Stimulated activated CD4-positive, alpha-beta T cell treated with anti-CD3 and anti-CD28 coated beads, Interleukin-4, amount 100 ng/mL, for 24 hours (primary cell): Measurements from ENCODE around the gene HDHD5.
"Not testable (repeated sequence)": the region's sequence is repeated elsewhere in the genome, so short reads cannot be mapped to it uniquely, and the experiment has no call there.

Experiments used
- DNase-seq: peaks from one replicate; pipeline ENCODE4 v3.0.0-alpha.2; 2020

HDHD5 gene

DNA sequence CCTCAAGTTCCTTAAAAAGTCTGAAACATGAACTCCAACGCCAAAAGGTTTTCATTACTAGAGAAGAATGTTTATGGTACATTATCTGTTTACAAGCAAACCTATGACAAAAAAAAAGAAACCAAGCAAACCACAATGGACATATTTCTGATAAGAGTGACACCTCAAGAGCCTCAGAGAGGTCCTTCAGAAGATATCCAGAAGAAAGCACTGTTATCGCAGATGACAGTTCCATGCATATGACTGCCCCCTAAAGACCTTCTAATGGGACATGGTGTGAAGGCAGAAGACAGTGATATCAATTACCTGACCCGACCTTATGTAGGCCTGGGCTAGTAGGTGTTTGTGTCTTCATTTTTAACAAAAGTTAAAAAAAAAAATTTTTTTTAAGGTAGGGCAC, 3.1 kb downstream of the HDHD5 start:
- no peak for DNase-seq

DNA sequence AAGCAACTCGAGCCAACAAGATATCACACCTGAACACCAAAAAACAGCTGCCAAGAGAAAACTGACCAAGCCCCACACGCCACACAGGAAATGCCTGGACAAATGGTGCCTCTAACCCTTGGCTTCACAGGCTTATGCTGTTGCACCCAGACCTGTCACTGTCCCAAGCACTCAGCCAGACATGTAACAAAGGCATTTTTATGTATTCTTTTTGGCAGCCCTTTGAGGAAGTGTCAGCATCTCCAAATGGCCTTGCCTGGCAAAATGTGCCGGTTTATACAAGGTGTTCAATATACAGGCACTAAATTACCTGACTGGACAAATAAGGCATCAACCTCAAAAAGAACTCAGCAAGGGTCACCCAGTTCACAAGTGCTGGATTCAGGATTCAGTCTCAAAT, 6.1 kb downstream of the HDHD5 start:
- no peak for DNase-seq

DNA sequence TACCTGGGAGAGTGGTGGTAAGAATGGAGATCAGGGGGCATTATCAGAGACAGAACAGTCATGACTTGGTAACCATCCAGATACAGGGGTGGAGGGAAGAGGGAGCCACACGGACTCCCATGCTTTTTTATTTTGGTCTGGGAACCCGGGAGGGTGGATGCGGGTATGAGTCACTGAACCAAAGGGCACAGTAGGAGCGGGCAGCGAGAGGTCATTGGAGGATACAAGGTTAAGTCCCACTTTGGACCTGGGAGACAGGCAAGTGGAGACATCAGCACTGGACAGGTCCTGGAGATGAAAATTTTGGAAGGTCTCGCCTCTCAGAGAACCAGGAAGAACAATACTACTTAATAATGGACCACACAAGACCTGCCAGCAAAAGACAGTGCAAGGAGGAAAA, 6.7 kb downstream of the HDHD5 start:
- DNase-seq: no peak

GRCh38 chr22:17149076-17149815, 9.8 kb downstream of the HDHD5 start:
- DNase-seq: no peak

GRCh38 chr22:17147458-17147857, 11.6 kb downstream of the HDHD5 start:
- DNase-seq: not testable (repeated sequence)

DNA sequence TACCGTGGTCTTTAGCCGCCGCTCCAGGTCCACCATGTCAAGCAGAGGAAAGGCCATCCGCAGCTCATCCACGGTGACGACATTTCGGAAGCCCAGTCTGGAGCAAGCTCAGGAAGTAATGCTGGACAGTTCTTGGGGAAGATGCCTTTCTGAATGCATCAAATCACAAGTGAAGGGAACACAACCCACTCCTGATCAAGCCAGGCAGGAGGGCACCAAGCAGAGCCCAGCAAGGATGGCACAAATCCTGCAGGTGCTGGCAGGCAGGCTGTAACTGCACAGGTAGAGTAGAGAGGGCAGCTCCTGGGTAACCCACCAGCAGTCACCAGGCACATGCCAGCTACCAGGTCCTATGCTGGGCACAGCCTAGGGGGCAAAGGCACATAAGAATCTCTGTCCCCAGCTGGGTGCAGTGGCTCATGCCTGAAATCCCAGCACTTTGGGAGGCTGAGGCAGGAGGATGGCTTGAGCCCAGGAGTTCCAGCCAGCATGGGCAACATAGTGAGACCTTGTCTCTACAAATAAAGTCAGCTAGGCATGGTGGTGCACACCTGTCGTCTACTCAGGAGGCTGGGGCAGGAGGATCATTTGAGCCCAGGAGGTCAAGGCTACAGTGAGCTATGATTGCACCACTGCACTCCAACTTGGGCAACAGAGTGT, 13.9 kb downstream of the HDHD5 start:
- DNase-seq: no peak

- no peak for DNase-seq
These were observed 15.3 kb downstream of the HDHD5 start for GRCh38 chr22:17143826-17144225.

DNA sequence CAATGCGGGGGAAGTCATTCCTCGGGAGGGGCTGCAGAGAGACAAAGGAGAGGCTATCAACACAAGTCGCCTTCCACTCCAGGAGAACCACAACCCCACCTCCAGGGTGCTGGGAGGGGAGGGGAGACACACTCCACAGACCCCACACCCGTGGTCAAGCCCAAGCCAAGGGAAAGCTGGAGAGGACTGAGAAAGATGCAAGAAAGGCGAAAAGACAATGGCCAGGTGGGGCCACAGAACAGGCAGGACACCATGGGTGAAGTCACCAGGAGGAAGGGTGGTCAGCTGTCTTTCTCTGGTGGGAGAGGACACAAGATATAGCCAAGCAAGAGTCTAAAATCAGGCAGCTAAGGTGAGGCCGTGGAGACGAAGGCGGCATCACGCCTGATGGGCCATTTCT, 16.0 kb downstream of the HDHD5 start:
- no peak for DNase-seq

- no peak for DNase-seq
These were observed 18.0 kb downstream of the HDHD5 start for GRCh38 chr22:17140826-17141766.

GRCh38 chr22:17140022-17140421, 19.1 kb downstream of the HDHD5 start:
- DNase-seq: no peak

GRCh38 chr22:17138513-17138912, 20.6 kb downstream of the HDHD5 start:
- DNase-seq: no peak

GRCh38 chr22:17137861-17138425, 21.1 kb downstream of the HDHD5 start:
- no peak for DNase-seq

DNA sequence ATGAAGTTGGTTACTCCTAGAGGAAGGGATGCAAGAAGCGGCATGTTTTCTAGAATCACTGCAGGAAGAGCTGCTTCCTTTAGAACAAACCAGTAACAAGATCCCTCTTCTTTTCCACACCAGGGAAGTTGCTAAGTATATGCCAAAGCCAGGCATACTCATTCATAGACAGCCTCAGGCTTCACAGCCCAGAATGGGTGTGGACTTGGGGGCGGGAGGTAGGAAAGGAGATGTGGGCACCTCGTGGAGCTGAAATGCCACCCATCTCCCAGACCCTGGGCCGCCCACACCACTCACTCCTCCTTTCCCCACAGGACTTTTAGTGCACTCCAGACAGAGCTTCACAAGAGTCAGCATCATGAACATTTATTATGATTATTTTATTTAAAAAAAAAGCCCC, 21.9 kb downstream of the HDHD5 start:
- no peak for DNase-seq

GRCh38 chr22:17135153-17135760, 23.8 kb downstream of the HDHD5 start:
- DNase-seq: no peak

GRCh38 chr22:17133137-17133536, 25.9 kb downstream of the HDHD5 start:
- no peak for DNase-seq

DNA sequence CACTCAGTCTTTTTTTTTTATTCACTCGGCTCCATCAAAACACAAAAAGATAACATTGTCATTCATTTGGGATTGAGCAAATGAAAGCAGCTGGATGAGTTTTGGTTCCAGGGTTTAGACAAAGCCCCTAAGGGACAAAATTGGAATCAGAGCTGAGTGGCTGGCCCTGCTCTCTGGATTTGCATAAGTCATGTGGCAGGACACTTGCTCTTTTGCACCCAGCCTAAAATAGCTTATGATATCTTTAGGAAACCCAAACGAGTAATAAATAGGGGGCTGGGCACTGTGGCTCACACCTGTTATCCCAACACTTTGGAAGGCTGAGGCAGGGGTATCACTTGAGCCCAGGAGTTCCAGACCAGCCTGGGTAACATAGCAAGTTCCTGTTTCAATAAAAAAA, 27.0 kb downstream of the HDHD5 start:
- DNase-seq: no peak

- DNase-seq: no peak
These were observed 27.4 kb downstream of the HDHD5 start for GRCh38 chr22:17131686-17132085.

DNA sequence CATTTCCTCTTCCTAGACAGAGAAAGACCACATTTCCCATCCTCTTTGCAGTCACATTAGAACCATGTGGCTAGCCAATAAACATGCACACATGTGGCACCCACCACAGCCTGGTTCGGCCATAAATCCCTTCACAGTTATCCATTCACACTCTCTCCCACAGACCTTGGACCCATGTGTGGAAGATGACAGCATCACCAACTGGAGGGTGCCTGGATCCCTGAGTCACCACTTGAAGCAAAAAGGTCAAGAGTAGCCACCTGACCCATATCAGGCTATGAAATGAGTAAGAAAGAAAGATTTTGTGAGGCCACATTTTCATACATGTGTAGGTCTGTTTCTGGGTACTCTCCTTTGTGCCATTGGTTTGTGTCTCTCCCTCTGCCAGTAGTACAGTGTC, 28.9 kb downstream of the HDHD5 start:
- no peak for DNase-seq

DNA sequence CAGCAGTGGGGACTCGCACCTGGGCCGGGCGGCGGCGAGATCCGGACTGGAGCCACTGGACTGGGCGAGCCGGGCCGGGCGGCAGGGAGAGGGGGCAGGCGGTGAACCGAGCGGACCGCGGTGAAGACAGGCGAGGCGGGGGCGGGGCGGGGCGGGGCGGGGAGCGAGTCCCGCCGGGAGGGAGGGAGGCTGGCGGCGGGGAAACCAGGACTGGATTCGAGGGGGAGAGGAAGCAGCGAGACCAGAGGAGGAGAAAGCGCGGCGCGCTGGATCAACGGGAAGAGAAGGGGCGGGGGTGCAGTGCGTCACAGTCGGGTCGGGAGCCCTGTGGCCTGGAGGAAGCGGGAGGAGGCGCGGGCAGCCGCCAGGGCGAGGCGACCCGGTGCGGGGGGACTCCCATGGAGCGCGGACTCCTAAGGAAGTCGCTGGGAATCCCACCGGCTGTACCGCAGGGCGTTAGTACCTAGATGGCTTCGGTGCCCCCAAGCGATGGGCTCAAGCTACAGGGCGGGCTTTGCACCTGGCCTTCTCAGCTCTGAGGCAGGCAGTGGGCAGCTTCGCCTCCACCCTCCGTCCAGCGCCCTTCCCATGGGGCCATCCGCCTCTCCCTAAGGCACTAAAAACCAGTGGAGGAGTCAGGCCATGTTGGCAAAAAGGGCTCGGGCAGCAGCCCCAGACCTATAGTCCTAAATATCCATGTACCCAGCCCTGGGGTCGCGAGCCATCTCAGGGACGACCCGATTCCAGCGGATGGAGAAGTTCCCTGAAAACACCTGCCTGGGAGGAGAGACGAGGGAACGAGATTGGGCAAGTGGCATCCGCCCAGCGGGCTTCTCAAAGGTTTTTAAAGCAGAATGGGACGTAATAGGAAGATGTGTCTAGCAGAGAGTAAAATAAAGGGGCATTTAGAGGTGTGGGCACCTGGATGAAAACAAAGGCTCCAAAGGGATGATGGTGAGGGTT, 37.6 kb downstream of the HDHD5 start, which contains the start of gene TMEM121B:
Gene TMEM121B, minus strand, starts transcription at position 128 of the 963 bp plus-strand sequence. CDS start 233 bp downstream, outside the sequence.
- peak; percentile 18 for DNase-seq

GRCh38 chr22:17120711-17121232, 38.3 kb downstream of the HDHD5 start:
- DNase-seq: no peak

DNA sequence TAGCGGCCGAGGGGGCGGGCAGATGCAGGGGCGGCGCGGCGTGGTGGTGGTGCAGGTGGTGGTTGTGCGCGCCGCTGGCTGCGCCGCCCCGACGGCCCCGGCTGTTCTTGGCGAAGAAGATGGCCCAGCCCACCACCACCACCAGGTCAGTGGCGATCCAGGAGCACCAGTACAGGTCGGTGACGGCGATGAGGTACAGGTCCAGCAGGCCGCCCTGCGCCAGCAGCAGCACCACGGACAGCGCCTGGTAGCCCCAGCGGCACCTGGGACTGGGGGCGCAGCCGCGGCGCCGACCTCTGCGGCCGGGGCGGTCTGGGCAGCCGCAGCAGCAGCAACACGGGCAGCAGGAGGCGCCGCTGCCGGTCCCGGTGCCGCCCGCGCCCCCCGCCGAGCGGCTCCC, 38.8 kb downstream of the HDHD5 start:
- peak; percentile 52 for DNase-seq
